Activated T-cell treated with anti-CD3 and anti-CD28 coated beads, Interleukin-2, amount 50 U/mL, for 48 hours (primary cell): ENCODE results near the gene VCPKMT.
"Not testable (repeated sequence)": the region's sequence is repeated elsewhere in the genome, so short reads cannot be mapped to it uniquely, and the experiment has no call there.

Experiments
- DNase-seq, 2 experiments: peaks; one replicate each; pipeline ENCODE4 v3.0.0-alpha.2; 2020

Gene VCPKMT

DNA sequence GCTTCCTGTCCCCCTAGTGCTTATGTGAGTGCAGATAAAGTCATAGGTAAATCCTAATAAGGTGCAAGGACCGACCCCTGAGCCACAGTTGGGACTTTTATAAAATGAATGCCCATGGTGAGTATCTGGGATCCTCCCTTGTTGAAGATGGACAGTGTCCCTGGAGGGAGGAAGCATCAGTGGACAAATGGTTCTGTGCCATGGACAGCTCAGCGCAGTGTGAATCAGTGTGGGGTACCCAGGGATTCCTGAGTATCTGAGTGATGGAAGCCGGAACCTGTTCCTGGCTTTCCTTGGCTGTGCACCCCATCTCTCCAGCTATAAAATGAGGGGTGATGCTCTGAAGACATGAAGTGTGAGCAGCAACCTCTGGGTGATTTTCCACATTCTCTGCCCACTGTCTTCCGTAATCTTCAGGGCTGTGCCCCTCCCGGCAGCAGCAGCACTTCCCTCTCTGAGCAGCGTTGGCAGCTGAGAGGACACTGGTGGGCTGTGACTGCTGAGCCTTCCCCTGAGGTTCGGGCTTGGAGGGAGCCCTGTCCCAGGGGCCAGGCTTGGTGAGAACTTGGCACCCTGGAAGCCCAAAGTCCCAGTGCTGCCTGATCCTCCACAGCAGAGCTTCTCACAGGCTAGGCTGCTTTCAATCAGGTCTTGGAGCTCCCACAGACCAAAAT lies 25.0 kb downstream of the VCPKMT start:
- no peak for DNase-seq

DNA sequence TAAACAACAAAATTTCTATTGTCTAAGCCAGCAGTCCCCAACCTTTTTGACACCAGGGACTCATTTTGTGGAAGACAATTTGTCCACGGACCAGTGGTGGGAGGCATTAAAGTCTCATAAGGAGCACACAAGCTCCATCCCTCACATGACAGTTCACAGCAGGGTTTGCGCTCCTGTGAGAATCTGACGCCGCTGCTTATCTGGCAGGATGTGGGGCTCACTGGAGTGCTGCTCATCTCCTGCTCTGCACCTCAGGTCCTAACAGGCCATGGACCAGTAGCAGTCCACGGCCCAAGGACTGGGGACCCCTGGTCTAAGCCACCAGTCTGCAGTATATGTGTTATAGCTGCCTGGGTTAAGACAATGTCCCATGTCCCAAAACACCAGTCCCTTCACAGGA lies 27.2 kb downstream of the VCPKMT start:
- no peak for DNase-seq

DNA sequence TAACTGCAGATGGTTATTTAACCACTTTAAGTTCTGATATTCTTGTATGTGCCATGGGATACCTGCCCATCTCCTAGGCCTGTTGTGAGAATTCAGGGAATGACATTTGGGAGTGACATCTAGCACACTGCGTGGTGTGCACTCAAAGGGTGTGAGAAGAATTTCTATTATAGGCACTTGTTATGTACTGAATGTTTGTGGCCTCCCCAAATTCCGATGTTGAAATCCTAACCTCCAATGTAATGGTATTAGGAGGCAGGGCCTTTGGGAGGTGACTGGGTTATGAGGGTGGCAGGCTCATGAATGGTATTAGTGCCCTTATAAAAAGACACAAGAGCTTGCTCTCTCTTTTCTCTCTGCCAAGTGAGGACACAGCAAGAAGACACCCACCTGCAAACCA lies 27.6 kb downstream of the VCPKMT start:
- no peak for DNase-seq

DNA sequence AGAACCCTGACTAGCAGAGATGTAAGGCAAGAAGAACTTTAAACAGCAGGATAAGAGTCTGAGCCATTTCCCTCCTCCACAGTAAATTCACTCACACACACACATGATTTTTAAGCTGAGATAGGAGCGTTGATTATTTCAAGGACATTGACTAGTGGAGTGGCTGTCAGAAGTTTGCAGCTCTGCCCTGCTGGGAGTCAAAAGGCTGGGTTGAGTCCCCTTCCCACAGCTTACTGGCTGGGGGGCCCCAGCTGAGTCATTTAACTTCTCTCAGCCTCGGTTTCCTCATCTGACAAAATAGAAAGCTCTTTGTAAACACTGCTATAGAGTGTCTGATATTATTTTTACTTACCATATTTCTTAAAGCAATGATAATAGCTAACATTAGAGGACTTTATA lies 28.3 kb downstream of the VCPKMT start:
- no peak for DNase-seq

DNA sequence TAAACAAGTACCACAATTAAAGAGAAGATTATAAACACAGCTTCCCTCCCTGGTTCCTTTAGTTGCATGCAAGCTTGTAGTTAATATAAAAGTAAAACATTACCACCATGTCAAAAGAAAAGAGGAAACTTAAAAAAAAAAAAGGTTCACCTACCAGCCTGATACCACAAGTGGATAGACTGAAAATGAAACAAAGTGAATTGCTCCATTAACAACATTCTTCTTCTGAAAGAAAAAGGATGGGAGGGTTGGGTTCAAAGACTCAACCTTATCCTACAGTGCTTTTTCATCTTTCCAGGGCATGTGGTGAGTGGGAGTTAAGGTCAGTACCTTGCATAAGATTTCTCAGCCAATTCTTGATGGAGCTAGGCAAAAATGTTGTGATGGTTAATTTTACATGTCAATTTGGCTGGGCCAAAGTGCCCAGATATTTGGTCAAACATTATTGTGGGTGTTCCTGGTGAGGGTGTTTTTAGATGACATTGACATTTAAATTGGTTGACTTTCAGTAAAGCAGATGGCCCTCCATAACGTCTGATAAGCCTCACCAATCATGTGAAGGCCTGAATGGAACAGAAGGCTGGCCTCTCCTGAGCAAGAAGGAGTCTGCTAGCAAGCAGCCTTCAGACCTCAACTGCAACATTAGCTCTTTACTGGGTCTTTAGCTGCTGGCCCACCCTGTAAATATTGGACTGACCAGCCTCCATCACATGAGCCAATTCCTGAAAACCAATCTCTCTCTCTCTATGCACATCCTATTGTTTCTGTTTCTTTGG lies 28.8 kb downstream of the VCPKMT start:
- no peak for DNase-seq

DNA sequence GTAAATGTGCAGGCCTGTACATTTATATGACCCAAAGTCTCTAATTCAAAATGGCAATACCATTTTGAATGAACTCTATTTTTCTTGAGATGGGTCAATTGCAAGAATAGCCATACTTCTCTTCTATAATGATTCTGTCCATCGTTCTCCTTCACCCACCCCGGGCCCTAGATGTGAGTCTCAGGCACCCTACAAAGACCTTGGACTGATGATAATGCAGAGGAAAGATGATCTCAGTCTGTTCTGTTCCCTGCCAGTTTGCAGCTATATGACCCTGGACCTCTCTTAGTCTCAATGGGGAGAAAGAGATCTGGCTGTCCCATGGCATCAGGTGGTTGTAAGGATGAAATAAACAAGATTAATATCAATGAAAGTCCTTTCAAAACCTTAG lies 30.1 kb downstream of the VCPKMT start:
- no peak for DNase-seq

DNA sequence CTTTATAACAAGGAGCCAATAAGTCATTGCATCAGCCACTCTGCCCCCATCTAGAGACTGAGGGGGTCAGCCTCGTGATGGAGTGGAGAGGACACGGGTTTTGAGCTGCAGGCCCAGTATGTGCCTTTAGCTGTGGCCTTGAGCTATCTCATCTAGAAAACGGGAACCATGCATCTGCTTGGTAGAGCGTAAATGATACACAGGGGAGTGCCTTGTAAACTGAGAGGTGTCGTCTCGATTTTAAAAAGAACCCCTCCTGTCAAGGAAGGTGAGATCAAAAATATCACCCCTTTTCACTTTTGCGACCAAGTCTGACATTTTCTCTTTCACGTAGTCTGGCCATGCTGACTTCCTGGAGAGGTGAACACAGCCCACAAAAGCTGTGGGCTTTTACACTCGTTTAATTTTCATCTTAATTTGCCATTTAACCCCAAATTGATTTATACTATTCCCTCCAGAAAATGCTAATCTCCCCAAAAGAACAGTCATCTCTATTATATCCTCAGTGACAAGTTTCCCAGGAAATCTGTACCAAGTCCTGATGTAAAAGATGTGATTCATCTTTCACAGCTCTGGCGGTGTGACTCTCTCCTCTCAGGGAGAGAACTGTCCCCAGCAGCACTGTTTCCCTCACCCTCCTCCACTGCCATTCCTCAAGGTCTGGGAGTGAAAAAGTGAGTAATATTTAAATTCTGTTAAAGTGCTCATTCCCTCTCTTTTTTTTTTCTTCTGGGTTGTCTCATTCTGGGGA lies 30.6 kb downstream of the VCPKMT start:
- peak in 1 of 2 experiments; percentile 61 for DNase-seq

DNA sequence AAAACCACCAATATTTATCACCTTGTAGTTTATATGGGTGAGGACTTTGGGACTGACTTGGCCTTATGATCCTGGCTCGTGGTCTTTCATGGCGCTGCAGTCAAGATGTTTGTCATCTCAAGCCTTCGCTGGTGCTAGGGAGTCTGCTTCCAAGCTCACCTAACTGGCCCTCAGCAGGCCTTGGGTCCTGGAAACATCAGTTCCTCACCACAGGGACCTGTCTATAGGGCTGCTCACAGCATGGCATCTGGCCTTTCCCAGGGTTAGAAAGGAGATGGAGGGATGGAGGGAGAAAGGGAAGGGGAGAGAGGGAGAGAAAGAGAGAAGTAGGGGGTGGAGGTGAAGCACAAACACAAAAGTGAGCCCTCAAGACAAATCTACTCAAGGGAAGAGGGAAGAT lies 31.7 kb downstream of the VCPKMT start:
- DNase-seq, result no peak

DNA sequence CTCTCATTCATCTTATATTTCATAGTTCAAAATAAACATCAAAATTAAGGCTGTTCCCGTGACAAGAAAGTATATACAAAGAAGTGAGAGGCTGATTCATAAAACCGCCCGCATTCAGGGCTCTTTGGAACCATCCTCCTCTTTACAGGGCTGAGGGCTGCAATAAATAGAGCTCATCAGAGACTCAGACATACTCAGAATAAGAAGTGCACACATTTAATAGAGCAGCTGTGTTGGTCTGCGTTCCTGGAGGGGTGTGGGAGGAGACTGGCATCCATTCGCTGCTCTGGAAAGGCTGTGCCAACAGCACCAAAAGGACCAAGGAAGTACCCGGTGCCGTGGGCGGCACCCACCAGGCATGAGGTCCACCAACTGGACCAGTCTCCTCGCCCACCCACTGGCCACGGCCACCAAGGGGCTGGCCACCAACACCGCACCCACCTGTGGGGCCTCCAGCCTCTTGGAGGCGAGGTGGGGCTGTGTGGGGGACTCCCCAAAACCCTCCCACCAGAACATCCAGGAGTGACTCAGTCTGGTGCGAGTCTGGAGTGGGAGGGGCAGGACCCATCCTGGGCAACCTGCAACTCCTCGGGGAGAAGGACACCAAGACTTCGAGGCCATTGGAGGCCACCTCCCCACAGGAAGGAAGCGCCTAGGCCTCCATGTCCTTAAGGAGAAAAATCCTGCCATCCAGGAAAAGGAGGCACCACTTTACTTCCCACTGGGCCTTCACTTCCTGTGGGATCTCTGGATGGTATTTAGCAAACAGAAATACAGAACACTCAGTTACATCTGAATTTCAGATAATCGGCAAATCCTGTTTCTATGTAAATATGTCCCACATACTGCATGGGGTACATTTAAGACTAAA lies 32.7 kb downstream of the VCPKMT start:
- peak; percentile 85 to 86 for DNase-seq

DNA sequence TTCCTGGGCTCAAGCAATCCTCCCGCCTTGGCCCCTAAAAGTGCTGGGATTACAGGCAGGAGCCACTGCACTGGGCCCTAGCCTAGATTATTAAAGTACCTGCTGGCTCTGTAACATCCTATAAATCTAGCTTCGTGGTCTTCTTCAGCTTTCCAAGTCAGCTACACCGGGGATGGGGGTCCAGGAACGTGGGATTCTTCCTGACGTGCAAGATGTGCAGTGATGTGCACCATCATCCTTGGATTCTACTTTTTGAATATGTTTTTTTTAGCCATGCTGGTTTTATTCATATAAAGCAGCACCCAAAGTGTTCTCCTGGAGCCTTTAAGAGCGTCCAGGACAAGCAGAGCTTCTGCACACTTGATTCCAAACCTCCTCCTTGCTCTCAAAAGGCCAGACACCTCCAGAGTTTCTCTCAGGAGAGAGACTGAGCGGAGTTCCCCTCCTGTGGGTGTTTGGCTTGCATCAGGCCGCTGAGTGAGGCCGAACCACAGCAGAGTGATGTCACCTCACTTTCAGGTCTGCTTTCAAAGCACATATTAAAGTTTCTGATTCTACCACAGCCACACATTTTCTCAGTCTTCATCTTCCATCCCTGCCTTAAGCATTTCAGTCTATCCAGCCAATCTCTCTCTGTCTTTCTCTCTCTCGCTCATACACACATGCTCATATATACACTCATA lies 33.4 kb downstream of the VCPKMT start:
- peak; percentile 82 to 86 for DNase-seq

DNA sequence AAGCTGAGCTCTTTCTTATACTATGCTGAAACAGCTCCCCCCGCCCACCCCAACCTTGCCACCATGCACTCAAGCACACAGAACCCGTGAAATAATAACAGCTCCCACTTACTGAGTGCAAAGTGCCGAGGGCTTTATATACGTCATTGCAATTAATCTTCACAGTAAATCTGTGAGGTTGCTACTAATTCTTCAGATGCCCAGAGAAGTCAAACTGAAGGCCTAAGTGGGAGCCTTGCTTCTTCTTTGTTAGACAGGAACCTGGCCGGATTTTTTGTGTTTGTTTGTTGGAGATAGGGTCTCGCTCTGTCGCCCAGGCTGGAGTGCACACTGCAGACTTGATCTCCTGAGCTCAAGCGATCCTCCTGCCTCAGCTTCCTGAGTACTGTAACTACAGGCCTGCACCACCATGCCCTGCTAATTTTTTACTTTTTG lies 34.0 kb downstream of the VCPKMT start:
- peak; percentile 62 to 70 for DNase-seq

DNA sequence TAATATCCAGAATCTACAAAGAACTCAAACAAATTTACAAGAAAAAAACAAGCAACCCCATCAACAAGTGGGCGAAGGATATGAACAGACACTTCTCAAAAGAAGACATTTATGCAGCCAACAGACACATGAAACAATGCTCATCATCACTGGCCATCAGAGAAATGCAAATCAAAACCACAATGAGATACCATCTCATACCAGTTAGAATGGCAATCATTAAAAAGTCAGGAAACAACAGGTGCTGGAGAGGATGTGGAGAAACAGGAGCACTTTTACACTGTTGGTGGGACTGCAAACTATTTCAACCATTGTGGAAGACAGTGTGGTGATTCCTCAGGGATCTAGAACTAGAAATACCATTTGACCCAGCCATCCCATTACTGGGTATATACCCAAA lies 37.3 kb downstream of the VCPKMT start:
- not testable (repeated sequence) for DNase-seq

DNA sequence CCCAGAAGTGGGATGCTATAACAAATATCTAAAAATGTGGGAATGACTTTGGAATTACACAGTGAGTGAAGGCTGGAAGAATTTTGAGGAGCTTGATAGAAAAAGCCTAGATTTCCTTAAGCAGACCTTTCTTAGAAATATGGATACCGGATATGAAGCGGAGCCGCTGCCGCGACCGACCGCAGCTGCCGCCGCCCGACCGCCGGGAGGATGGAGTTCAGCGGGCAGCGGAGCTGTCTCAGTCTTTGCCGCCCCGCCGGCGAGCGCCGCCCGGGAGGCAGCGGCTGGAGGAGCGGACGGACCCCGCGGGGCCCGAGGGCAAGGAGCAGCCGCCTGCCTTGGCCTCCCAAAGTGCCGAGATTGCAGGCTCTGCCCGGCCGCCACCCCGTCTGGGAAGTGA lies 42.7 kb downstream of the VCPKMT start:
- DNase-seq, result not testable (repeated sequence)

DNA sequence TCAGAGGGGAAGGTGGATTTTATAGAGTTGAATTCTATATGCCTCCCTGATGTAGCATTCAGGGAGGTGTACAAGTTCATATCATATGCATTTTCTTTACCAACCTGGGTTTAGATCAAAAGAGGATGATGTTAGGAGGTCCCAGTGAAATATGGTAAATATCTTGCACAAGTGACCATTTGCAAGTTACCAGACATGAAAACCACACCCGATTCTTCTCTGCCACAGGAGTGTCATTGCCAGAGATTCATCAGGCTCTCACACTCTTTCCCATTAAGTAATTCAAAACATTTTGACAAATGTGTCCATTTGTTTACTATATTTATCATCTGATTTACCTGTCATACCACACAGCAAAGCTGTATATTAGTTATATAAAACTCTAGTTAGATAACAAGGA lies 44.0 kb downstream of the VCPKMT start:
- DNase-seq, result no peak

DNA sequence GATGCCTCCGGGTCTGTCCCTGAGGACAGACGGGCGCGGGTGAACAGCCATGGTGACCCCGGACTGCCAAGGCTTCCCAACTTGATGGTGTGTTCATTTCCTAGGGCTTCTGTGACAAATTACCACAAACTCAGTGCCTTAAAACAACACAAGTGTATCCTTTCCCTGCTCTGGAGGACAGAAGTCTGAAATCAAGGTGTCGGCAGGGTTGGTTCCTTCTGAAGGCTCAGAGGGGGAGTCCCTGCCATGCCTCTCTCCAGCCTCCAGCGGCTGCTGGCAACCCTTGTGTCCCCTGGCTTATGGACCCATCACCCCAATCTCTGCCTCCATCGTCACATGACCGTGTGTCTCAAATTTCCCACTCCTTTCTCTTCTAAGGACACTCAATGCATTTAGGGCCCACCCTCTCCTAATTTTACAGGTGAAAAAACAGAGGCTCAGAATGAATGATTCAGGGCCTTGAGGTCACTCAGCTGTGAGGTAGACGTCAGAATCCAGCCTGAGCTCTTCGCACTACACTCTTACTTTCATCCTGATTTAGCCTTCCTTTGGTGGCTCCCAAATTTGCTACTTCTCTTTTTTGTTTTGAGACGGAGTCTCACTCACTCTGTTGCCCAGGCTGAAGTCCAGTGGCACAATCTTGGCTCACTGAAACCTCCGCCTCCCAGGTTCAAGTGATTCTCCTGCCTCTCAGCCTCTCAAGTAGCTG lies 45.4 kb downstream of the VCPKMT start:
- DNase-seq, result peak; percentile 16 to 17

DNA sequence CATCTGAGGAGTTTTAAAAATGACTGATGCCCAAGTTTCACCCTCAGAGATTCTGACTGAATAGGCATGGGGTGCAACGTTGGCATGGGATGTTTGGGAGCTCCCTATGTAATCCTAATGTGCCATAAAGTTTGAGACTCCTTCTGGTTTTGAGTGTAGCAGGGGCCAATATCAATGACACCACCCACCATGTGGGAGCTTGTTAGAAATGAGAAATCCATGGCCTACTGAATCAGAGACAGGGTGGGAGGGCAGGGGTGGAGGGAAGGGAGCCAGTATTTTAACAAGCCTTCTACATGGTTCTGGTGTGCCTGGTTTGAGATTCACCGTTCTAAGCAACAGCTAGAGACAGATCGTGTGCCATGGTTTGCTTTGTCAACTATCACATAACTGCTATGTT lies 46.1 kb downstream of the VCPKMT start:
- DNase-seq, result peak; percentile 24 to 36

DNA sequence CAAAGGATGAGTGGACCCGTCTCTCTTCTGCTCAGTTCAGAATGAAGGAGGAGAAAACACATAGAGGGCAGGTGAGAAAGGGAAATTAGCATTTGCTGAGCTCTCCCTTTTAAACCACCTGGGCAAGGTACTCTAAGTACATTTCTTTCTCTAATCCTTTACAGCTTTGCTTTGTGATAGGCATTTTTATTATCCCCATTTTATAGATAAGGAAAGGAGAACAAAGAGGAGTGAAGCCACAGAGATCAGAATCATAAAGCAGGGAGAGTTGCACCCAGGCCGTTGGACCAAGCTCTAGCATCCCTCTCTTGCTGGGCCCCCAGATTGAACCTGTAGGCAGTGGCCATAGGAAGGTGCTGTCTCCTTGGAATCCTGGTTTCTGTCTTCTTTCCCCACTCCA lies 47.0 kb downstream of the VCPKMT start:
- DNase-seq, result peak in 1 of 2 experiments; percentile 12

DNA sequence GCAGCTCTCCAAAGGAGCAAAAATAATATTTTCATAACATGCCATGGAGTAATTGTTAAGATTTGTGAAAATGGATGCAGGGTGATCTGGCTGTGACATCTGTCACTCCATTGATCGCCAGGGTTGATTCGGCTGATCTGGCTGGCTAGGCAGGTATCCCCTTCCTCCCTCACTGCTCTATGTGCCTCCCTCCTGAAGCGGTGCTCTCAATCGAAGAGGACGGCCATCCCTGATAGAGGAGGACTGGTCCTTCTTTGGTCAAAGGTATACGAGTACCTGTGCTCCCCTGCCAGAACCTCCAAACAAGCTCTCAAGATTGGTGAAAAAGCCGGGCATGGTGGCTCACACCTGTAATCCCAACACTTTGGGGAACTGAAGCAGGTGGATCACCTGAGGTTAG lies 47.9 kb downstream of the VCPKMT start:
- peak; percentile 12 to 17 for DNase-seq

DNA sequence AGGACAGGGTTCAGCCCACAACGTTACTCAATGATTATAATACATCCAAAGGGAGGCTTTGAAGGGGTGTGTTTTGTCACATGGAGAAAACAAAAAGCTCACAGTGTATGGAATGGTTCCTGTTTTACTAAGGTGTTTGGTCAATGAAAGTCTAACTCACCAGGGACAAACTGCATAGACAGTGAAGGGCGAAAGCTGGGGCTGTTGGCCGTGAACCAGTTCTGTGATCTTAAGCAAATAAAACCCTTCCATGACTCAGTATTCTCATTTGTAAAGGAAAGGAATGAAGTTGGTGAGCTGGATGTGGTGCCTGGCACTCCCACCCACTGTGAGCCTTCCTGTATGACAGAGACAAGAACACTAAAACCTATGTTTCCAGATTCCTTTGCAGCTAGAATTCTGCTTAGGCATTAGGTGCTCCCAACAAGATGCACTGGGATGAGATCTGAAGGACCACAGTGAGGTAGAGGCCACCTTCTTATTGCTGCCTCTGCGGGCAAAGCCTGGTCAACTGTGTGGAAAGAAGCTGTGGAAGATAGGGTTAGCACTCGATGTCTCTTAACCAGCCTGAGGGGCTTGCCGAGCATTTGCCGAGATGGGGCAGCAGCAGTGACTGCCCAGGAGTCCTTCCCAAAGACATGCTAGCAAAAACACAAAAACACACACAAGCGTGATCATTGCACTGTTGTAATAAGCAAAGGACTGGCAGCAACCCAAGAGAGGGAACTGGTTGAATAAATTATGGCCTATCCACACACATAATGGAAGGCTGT lies 48.5 kb downstream of the VCPKMT start:
- peak; percentile 34 to 41 for DNase-seq

DNA sequence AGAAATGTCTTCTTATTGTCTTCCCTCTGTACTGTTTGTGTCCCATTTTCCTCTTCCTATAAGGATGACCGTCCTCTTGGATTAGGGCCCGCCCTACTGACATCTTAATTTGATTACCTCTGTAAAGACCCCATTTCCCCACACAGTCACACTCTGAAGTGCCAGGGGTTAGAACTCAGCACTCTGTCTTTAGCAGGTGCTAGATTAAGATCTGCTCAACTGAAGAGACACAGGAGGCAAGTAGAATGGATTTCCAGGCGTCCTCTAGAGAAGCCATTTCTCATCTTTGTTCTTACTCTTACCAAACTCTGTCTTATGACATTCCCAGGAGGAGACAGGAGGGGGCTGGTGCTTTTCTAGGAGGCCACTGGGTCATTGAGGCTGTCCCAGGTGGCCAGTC lies 50.8 kb downstream of the VCPKMT start:
- DNase-seq, result peak; percentile 23 to 32

DNA sequence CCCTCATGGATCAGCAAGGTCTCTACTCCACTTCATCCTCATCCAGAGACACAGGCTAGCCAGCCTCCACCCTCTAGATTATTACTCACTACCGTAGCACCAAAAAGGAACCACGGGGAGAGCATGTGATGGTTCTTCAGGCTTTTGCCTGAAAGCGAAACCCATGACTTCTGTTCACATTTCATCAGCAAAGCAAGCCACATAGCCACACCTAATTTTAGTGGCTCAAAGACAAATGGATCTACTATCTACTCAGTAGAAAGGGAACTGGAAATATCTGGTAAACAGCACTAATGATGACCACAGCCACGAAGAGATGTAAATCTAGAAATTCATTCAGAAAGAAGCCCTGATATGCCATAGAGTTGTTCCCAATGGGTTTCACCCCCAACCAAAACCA lies 51.4 kb downstream of the VCPKMT start:
- DNase-seq, result peak; percentile 61 to 69
